Measurements from ENCODE around the gene EIF3B. TPM values are rescaled to one million over a fixed set of nuclear protein-coding genes. Genes with fewer than 3 reads are reported as not detected.

Gene EIF3B
- total and polyA plus RNA-seq, 2 of the 4 experiments (the other 2 are of a cell fraction): 105 to 201 TPM

GRCh38 chr7:2306688-2307087 is 47.9 kb upstream of the EIF3B start:
- Histone ChIP-seq H3K36me3 (ENCODE audit: control insufficient read depth, insufficient read depth, low read length) (no peaks in the 10 kb centered on the region), H3K14ac (replicated peaks; ENCODE audit: low read depth, low read length) (no peak overlapping the region), H2AK9ac (replicated peaks; ENCODE audit: low read depth, low read length, poor library complexity) (no peak overlapping the region), H4K5ac (ENCODE audit: low read depth, low read length) (no peak overlapping the region), H3K4me3 (ENCODE audit: insufficient read depth, low read depth, low read length) (no peak overlapping the region), H3K9ac (ENCODE audit: low read depth, low read length) (no peak overlapping the region), H3K4ac (ENCODE audit: low read depth, low read length) (peak overlapping the region; percentile 15; the same call in 1 of the 2 replicates), H2BK120ac (ENCODE audit: low read depth, low read length) (no peak overlapping the region), H4K8ac (ENCODE audit: low read depth in 2 of 2, low read length in 2 of 2) (no peak overlapping the region), H3K9me1 (ENCODE audit: insufficient read depth, low read length) (peaks cover 3% of the 10 kb centered on the region), H2AK5ac (ENCODE audit: low read depth, low read length) (peak overlapping the region; percentile 4; the same call in 1 of the 2 replicates), H3K79me1 (ENCODE audit: low read depth in 1 of 2, low read length in 2 of 2) (peaks cover 17 to 56% of the 10 kb centered on the region in 2 experiments), H3K56ac (ENCODE audit: extremely low read depth, insufficient read depth, low read length) (no peak overlapping the region), H3K27me3 (ENCODE audit: control insufficient read depth, insufficient read depth, low read length) (no peaks in the 10 kb centered on the region), H3K23ac (ENCODE audit: low read depth, low read length) (0 out of 2 replicates have a peak overlapping the region, but pooled peaks have one; percentile 10), H3K4me2 (ENCODE audit: low read depth, low read length) (no peak overlapping the region), H2BK5ac (ENCODE audit: low read depth, low read length, poor library complexity, severe bottlenecking) (no peak overlapping the region), H3K18ac (ENCODE audit: low read depth, low read length) (no peak overlapping the region), H3K4me1 (ENCODE audit: control insufficient read depth, insufficient read depth, low read length) (peaks cover 4% of the 10 kb centered on the region; the same call in 1 of the 2 replicates), H3K27ac (ENCODE audit: insufficient read depth, low read length) (no peak overlapping the region), H2BK20ac (ENCODE audit: low read depth, low read length) (no peak overlapping the region), H3K9me3 (ENCODE audit: control insufficient read depth, insufficient read depth, low read length) (no peaks in the 10 kb centered on the region), H4K20me1 (ENCODE audit: insufficient read depth, low read length) (peaks cover 14% of the 10 kb centered on the region; the same call in 1 of the 2 replicates), H4K91ac (ENCODE audit: insufficient read depth, low read depth, low read length) (no peak overlapping the region), H2AFZ (replicated peaks; ENCODE audit: low read length, poor library complexity) (no peak overlapping the region), H2BK15ac (ENCODE audit: low read depth, low read length) (no peak overlapping the region)
- in situ Hi-C loops (cut with MboI; ENCODE audit: low sequenced_read_pairs): no loop called here
- BruUV-seq (replicated peaks): no TSS peak
- POLR2A ChIA-PET (ENCODE audit: unreplicated experiment): no interaction called here
- no peak for TF ChIP-seq MXI1 (IDR thresholded peaks at IDR 0.05; ENCODE audit: borderline replicate concordance, low read depth, low read length)
- no peak for TF ChIP-seq RFX5 (IDR thresholded peaks at IDR 0.05; ENCODE audit: low read depth, low read length)
- TF ChIP-seq CHD1 (IDR thresholded peaks at IDR 0.05; ENCODE audit: low read depth, low read length): no peak
- no peak for TF ChIP-seq MAZ (IDR thresholded peaks at IDR 0.05; ENCODE audit: borderline replicate concordance, low read depth, low read length)
- no peak for TF ChIP-seq FOS (IDR thresholded peaks at IDR 0.05; ENCODE audit: low read depth, low read length)
- TF ChIP-seq, protein P1, sequence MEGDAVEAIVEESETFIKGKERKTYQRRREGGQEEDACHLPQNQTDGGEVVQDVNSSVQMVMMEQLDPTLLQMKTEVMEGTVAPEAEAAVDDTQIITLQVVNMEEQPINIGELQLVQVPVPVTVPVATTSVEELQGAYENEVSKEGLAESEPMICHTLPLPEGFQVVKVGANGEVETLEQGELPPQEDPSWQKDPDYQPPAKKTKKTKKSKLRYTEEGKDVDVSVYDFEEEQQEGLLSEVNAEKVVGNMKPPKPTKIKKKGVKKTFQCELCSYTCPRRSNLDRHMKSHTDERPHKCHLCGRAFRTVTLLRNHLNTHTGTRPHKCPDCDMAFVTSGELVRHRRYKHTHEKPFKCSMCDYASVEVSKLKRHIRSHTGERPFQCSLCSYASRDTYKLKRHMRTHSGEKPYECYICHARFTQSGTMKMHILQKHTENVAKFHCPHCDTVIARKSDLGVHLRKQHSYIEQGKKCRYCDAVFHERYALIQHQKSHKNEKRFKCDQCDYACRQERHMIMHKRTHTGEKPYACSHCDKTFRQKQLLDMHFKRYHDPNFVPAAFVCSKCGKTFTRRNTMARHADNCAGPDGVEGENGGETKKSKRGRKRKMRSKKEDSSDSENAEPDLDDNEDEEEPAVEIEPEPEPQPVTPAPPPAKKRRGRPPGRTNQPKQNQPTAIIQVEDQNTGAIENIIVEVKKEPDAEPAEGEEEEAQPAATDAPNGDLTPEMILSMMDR (conservative IDR thresholded peaks at IDR 0.05; ENCODE audit: low read depth, low read length): no peak
- TF ChIP-seq CEBPB (IDR thresholded peaks at IDR 0.05; ENCODE audit: low read depth, low read length): no peak
- TF ChIP-seq RCOR1 (IDR thresholded peaks at IDR 0.05; ENCODE audit: insufficient replicate concordance, low read length): no peak
- no peak for TF ChIP-seq BHLHE40 (IDR thresholded peaks at IDR 0.05; ENCODE audit: low read depth, low read length)
- no peak for TF ChIP-seq POLR2A (IDR thresholded peaks at IDR 0.05; ENCODE audit: low read depth, low read length)
- TF ChIP-seq NFE2L2 (IDR thresholded peaks at IDR 0.05; ENCODE audit: low read depth, low read length): no peak
- no peak for TF ChIP-seq SMC3 (IDR thresholded peaks at IDR 0.05; ENCODE audit: low read depth, low read length)
- TF ChIP-seq MAFK (IDR thresholded peaks at IDR 0.05; ENCODE audit: low read depth, low read length): no peak
- TF ChIP-seq, protein P2, sequence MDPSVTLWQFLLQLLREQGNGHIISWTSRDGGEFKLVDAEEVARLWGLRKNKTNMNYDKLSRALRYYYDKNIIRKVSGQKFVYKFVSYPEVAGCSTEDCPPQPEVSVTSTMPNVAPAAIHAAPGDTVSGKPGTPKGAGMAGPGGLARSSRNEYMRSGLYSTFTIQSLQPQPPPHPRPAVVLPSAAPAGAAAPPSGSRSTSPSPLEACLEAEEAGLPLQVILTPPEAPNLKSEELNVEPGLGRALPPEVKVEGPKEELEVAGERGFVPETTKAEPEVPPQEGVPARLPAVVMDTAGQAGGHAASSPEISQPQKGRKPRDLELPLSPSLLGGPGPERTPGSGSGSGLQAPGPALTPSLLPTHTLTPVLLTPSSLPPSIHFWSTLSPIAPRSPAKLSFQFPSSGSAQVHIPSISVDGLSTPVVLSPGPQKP (IDR thresholded peaks at IDR 0.05; ENCODE audit: borderline replicate concordance, low read depth, low read length): no peak
- TF ChIP-seq RAD21 (IDR thresholded peaks at IDR 0.05; ENCODE audit: low read length): no peak
- TF ChIP-seq, protein P3, sequence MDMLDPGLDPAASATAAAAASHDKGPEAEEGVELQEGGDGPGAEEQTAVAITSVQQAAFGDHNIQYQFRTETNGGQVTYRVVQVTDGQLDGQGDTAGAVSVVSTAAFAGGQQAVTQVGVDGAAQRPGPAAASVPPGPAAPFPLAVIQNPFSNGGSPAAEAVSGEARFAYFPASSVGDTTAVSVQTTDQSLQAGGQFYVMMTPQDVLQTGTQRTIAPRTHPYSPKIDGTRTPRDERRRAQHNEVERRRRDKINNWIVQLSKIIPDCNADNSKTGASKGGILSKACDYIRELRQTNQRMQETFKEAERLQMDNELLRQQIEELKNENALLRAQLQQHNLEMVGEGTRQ (IDR thresholded peaks at IDR 0.05; ENCODE audit: low read depth, low read length): no peak
- CTCF ChIA-PET: no interaction called here
- no peak for DNase-seq
- intact Hi-C loops (cut with micrococcal nuclease): no loop called here
- WGBS, 2 experiments (ENCODE audit: extremely low coverage in 2 of 2, insufficient read length in 1 of 2): no CpG with 5 or more reads among the region's 6 CpGs
- no peak for ATAC-seq (ENCODE audit: low read depth)
- dilution Hi-C loops (cut with HindIII; ENCODE audit: low sequenced_read_pairs, unreplicated experiment): no loop called here
